Loucy (cell line): ENCODE data around the gene C7.

Experiments used
- CTCF ChIP-seq: fragments of 200-600 bp; sonication (generic); conservative IDR thresholded peaks from 2 replicates; pipeline ENCODE4 v1.5.1; 2014; ENCODE audit warnings: mild to moderate bottlenecking, antibody characterized with exemption, low read length
- EZH2phosphoT487 ChIP-seq: fragments of 200-600 bp; IDR thresholded peaks from 2 replicates; pipeline ENCODE4 v1.6.1; 2018; ENCODE audit warnings: antibody characterized with exemption, mild to moderate bottlenecking, moderate library complexity, borderline replicate concordance

- TF ChIP-seq CTCF (no peak), EZH2phosphoT487 (no peak)
Measured at GRCh38 chr5:40981420-40981819, 72.1 kb downstream of the C7 start.
